Heart left ventricle (tissue), 13 donors: ENCODE measurements around the gene KRTAP10-4.
"Not testable (repeated sequence)": the region's sequence is repeated elsewhere in the genome, so short reads cannot be mapped to it uniquely, and the experiment has no call there.

Experiments
- POLR2A ChIP-seq, 2 donors: fragments of 450-650 bp; IDR thresholded peaks; one replicate each; pipeline ENCODE4 v1.6.1; 2017; ENCODE audit warnings: antibody characterized with exemption in 2 of 2, mild to moderate bottlenecking in 2 of 2, moderate library complexity in 2 of 2
- TF ChIP-seq, protein P1 (sequence below), 12 donors: fragments of 200-600 bp; sonication (generic) in 4 of 12; IDR thresholded peaks; one replicate each; pipeline versions ENCODE4 v1.5.0 to v1.8.0; 2018 to 2022; ENCODE audit warnings: antibody characterized with exemption in 12 of 12, mild to moderate bottlenecking in 5 of 12
- donor health status: ischemic (EF 13 %, LVEDD 7.1; RV severe dilation, severe dysfunction).
- donor health status: DM: no; HTN: yes; CAD: no.
- donor health status: DM: no; HTN: no; CAD: no.
- donor health status: ischemic (EF 25% LVEDD 6.9; RV normal size, moderate dysfunction).
- donor health status: ischemic (EF 25% LVEDD 5.7; RV mildly dilated, moderate dysfunction).
- donor health status: ischemic (EF 35%, LVEDD 5.7; RV mildly dilated, moderate dysfunction).
- donor health status: nonischemic (EF 11% LVEDD 7.7; RV severe dilation, severe dysfunction).
- donor health status: DM: yes; HTN: yes; CAD: no.
- donor health status: PGD.
- donor health status: ischemic (EF 29% LVEDD 5.4; RV normal size, mild dysfunction).
- donor health status: nonischemic (EF 23%, LVEDD 6.1; RV moderate dilation, normal function).

- TF ChIP-seq, protein P1, sequence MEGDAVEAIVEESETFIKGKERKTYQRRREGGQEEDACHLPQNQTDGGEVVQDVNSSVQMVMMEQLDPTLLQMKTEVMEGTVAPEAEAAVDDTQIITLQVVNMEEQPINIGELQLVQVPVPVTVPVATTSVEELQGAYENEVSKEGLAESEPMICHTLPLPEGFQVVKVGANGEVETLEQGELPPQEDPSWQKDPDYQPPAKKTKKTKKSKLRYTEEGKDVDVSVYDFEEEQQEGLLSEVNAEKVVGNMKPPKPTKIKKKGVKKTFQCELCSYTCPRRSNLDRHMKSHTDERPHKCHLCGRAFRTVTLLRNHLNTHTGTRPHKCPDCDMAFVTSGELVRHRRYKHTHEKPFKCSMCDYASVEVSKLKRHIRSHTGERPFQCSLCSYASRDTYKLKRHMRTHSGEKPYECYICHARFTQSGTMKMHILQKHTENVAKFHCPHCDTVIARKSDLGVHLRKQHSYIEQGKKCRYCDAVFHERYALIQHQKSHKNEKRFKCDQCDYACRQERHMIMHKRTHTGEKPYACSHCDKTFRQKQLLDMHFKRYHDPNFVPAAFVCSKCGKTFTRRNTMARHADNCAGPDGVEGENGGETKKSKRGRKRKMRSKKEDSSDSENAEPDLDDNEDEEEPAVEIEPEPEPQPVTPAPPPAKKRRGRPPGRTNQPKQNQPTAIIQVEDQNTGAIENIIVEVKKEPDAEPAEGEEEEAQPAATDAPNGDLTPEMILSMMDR (IDR thresholded peaks at IDR 0.05) = not testable (repeated sequence)
- not testable (repeated sequence) for TF ChIP-seq POLR2A (IDR thresholded peaks at IDR 0.05)
Observed at GRCh38 chr21:44550285-44550684, 23.2 kb upstream of the KRTAP10-4 start.
